Kidney (tissue), 14 donors: ENCODE results near the gene IQSEC1. TPM values are rescaled to one million over a fixed set of nuclear protein-coding genes. Genes with fewer than 3 reads are reported as not detected.

Experiments
- DNase-seq, 5 donors: peaks; one replicate each; pipeline ENCODE4 v3.0.0-alpha.2; 2013 to 2020
- FAIRE-seq: peaks from 2 replicates; lab custom pipeline; 2012; peaks lifted over from hg19 to GRCh38; lab: Jason Lieb, UNC
- H3K27ac ChIP-seq, 2 donors: one replicate each; pipeline ENCODE4 v1.7.0; 2013; ENCODE audit warnings: low read depth in 2 of 2, low read length in 2 of 2, inconsistent platforms in 1 of 2
- H3K27me3 ChIP-seq: one replicate; pipeline ENCODE4 v1.7.1; 2013; ENCODE audit warnings: low read length, inconsistent platforms; ENCODE audit not compliant: control insufficient read depth, insufficient read depth
- H3K36me3 ChIP-seq, 3 donors: one replicate each; pipeline versions ENCODE4 v1.7.0 to v1.7.1; 2013; ENCODE audit warnings: low read length in 3 of 3, control low read depth in 1 of 3, inconsistent platforms in 1 of 3; ENCODE audit not compliant: insufficient read depth in 3 of 3, control insufficient read depth in 2 of 3
- H3K4me1 ChIP-seq, 3 donors: one replicate each; pipeline versions ENCODE4 v1.7.0 to v1.7.1; 2013; ENCODE audit warnings: low read length in 3 of 3, inconsistent platforms in 1 of 3, low read depth in 1 of 3; ENCODE audit not compliant: control insufficient read depth in 2 of 3, insufficient read depth in 2 of 3
- H3K4me3 ChIP-seq, 3 donors: one replicate each; pipeline versions ENCODE4 v1.7.0 to v1.8.1; 2013; ENCODE audit warnings: low read length in 3 of 3, control low read depth in 1 of 3, inconsistent platforms in 1 of 3
- H3K9ac ChIP-seq, 3 donors: one replicate each; pipeline versions ENCODE4 v1.7.0 to v1.7.1; 2013; ENCODE audit warnings: low read length in 3 of 3, control low read depth in 1 of 3, inconsistent platforms in 1 of 3
- H3K9me3 ChIP-seq, 3 donors: one replicate each; pipeline versions ENCODE4 v1.7.0 to v1.7.1; 2013; ENCODE audit warnings: low read length in 3 of 3, control low read depth in 1 of 3, inconsistent platforms in 1 of 3; ENCODE audit not compliant: control insufficient read depth in 2 of 3, insufficient read depth in 1 of 3
- intact Hi-C: fragments of 100-400 bp; cut with DNase I; formaldehyde crosslinking; loops from one replicate; pipeline ENCODE4 v1.11.1; 2022
- polyA plus RNA-seq: library from polyadenylated mRNA; stranded (reverse); fragments of 350-450 nt; fragmentation: Illumina TruSeq; extraction: RNeasy Lipid Tissue Mini Kit (QIAGEN cat#74804); gene quantifications from one replicate; pipeline ENCODE4 v1.2.3, GENCODE V29; 2014; ENCODE audit warnings: low read depth, low replicate concordance; ENCODE audit not compliant: insufficient read depth
- total RNA-seq: library from RNA; stranded (reverse); fragmentation: NEBNext Ultra II Directional; extraction: Animal tissue kit (Norgen Biotek cat#: 25700); gene quantifications from one replicate; pipeline ENCODE4 v1.2.1, GENCODE V29; 2021
- TF ChIP-seq, protein P1 (sequence below): IDR thresholded peaks from 3 replicates; pipeline ENCODE4 v1.5.1; 2012; ENCODE audit warnings: mild to moderate bottlenecking, moderate library complexity, borderline replicate concordance; ENCODE audit not compliant: insufficient read depth; ENCODE audit errors: extremely low read depth
- donor health status: control.
- donor health status: control.
- donor health status: control.
- donor health status: control.
- donor health status: control.
- donor health status: DM: yes; HTN: yes; CAD: no.
- donor health status: Normal renal cell carcinoma (clear cell type).

Gene IQSEC1
- total and polyA plus RNA-seq, 2 donors from 2014 or later: 15.1 to 45.7 TPM

DNA sequence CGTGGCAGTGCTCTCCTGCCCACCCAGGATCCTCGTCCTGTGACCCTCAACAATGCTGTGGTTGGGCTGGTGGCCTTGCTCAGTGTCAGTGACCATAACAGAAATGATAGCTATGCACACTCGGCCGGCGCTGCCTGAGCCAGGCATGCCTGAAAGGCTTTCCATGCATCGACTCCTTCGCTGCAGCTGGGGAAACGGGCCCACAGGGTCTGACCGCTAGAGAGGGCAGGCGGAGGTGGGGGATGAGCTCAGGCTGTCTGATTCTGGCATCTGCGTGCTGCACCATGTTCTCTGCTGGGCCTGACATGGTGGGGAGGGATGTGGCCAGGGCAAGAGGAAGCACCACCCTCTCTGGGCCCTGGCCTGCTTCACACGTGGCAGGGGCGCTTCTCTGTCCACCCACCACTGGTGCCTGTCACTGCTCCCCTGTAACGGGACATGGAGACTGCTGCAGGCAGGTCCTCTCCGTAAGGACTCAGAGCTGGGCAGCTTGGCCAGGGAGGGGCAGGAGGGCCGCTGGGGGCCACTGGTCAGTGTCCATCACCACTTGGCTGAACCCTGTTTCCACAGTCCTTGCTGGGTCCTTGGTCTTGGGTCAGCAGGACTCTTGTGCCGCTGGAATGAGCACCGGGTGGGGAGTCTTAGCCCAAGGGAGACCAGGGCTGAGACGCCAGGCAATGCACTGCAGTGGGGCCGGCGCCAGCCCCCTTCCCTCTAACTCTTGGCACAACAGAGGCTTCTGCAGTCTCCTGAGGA lies 167.7 kb downstream of the IQSEC1 start:
- Histone ChIP-seq H3K4me3 (no peak overlapping the region), H3K9me3 (no peaks in the 10 kb centered on the region), H3K27me3 (no peaks in the 10 kb centered on the region), H3K4me1 (no peaks in the 10 kb centered on the region), H3K36me3 (peaks cover 0 to 48% (median 27%) of the 10 kb centered on the region in 3 donors), H3K9ac (no peak overlapping the region), H3K27ac (no peak overlapping the region)
- intact Hi-C loops: no loop called here
- FAIRE-seq: no peak
- TF ChIP-seq, protein P1, sequence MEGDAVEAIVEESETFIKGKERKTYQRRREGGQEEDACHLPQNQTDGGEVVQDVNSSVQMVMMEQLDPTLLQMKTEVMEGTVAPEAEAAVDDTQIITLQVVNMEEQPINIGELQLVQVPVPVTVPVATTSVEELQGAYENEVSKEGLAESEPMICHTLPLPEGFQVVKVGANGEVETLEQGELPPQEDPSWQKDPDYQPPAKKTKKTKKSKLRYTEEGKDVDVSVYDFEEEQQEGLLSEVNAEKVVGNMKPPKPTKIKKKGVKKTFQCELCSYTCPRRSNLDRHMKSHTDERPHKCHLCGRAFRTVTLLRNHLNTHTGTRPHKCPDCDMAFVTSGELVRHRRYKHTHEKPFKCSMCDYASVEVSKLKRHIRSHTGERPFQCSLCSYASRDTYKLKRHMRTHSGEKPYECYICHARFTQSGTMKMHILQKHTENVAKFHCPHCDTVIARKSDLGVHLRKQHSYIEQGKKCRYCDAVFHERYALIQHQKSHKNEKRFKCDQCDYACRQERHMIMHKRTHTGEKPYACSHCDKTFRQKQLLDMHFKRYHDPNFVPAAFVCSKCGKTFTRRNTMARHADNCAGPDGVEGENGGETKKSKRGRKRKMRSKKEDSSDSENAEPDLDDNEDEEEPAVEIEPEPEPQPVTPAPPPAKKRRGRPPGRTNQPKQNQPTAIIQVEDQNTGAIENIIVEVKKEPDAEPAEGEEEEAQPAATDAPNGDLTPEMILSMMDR: no peak
- peak; percentile 64 to 83 (median 77) for DNase-seq

DNA sequence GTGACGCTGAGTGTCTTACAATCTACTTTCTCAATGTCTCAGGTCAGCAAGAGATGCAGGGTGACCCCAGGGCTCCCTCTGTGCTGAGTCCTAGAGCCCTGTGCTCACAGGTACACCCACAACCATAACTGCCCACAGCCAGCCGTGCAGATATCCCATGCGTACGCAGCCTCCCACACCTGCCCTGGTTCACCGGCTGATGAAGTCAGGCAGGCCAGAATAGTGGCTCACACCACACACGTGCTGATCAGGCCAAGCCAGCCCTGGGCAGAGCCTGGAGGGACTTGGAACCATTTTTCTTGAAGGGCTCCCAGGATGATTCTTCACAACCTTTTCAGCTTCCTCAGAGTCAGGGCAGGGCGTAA lies 168.3 kb downstream of the IQSEC1 start:
- H3K4me3 ChIP-seq: no peak overlapping the region
- no peaks in the 10 kb centered on the region for H3K4me1 ChIP-seq
- TF ChIP-seq, protein P1: no peak
- no peaks in the 10 kb centered on the region for H3K9me3 ChIP-seq
- H3K27ac ChIP-seq: no peak overlapping the region
- H3K27me3 ChIP-seq: no peaks in the 10 kb centered on the region
- peaks cover 0 to 44% (median 24%) of the 10 kb centered on the region in 3 donors for H3K36me3 ChIP-seq
- intact Hi-C loops: no loop called here
- FAIRE-seq (no peak), DNase-seq (peak in 4 of 5 donors; percentile 49 to 67 (median 50))
- H3K9ac ChIP-seq: no peak overlapping the region

DNA sequence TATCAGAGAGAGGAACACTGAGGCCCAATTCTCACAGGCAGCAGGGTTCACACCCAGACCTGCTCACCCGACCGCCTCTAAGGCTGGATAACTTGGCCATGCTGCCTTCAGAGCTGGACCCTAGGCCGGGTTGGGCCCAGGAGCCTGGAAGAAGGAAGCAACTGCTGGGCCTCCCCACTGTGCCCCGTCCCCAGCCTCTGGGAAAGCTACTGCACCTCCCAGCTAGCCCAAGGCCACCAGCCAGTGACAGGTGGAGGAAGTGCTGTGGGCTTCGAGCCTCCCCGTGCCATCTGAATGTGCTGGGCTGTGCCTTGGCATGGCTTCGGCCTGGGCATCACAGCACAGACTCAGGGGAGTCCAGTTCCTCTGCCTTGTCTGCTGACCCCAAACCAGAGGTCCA lies 169.3 kb downstream of the IQSEC1 start:
- TF ChIP-seq, protein P1: no peak
- H3K4me1 ChIP-seq: no peaks in the 10 kb centered on the region
- H3K9ac ChIP-seq: no peak overlapping the region
- no peak overlapping the region for H3K4me3 ChIP-seq
- no peak for FAIRE-seq
- DNase-seq: peak in 1 of 5 donors; percentile 51
- H3K27me3 ChIP-seq: no peaks in the 10 kb centered on the region
- H3K9me3 ChIP-seq: no peaks in the 10 kb centered on the region
- no peak overlapping the region for H3K27ac ChIP-seq
- H3K36me3 ChIP-seq: peaks cover 0 to 36% (median 17%) of the 10 kb centered on the region in 3 donors
- intact Hi-C loops: no loop called here
